HG03442 (cell line): ENCODE data around the gene NPHP4.

Experiments
- ATAC-seq: cut with Tn5 transposase; IDR thresholded peaks from one replicate; pipeline ENCODE4 v1.9.1; 2021; ENCODE audit warnings: mild to moderate bottlenecking, moderate library complexity; ENCODE audit not compliant: unreplicated experiment

NPHP4 gene

DNA sequence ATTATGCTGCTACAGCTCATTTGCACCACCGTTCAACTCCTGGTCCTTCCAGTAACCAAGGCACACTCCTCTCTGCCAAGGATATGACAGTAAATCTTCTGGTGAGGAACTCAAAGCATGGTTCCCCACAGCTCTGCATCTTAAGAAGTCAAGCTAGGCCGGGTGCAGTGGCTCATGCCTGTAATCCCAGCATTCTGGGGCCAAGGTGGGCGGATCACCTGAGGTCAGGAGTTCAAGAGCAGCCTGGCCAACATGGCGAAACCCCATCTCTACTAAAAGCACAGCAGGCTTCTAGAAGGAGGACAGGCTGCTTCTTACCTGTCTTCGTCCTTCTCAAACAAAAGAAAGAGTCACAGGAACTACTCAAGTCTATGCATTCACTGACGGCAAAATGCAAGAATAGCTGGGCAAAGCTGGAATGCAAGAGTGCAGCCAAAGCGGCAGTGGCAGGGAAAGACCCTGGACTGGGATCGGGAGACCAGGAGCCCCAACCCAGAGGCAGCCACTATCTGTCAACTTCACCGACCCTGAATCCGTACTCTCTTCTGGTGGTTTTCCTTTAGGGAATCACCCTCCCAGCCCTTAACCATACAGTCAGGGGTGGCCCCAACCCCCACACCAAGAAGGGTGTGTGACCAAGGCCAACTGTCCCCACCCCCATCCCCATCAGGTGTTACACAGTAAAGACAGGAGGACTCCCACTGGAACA, 75.5 kb downstream of the NPHP4 start:
- ATAC-seq = no peak

DNA sequence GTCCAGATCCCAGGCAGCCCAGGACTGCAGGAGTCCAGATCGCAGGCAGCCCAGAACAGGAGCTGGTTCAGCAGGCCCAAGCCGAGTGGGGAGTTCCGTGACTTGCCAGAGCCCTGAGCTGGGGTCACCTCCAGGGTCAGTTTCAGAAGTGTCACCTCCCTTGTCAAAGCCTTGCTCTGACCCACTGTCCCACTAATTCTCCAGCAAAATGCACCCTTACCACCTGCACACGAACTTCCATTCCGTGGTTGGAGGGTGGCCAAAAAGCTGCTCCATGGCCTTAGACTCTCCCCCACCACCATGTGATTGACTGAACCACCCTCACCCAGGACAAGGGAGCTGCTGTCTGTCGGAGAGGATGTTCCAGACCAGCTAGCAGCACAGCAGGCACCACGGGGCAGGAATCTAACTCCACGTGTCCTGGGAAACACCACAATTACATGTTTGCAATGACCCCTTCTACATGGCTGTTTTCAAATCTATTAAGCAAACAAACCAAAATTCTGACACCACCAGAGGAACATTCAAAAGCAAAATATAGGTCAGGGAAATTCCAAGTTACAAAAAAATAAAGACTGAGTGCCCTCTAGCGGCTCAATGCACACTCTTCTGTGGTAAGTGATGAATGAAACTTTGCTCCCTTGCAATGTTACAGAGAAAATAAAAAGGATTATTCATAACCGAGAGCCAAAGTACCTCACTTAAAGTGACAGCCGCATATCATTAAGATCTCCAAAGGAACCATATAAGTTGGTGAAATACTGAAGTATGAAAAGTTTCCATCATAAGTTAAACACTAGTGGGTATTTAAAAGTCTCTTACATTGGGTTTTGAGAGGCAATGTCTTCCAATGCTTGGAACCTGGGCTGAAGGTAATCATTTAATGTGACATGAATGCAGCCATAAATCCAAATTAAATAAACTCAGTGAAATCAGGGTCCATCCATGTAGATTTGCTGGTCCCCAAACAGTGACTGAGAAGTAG, 76.3 kb downstream of the NPHP4 start:
- no peak for ATAC-seq

DNA sequence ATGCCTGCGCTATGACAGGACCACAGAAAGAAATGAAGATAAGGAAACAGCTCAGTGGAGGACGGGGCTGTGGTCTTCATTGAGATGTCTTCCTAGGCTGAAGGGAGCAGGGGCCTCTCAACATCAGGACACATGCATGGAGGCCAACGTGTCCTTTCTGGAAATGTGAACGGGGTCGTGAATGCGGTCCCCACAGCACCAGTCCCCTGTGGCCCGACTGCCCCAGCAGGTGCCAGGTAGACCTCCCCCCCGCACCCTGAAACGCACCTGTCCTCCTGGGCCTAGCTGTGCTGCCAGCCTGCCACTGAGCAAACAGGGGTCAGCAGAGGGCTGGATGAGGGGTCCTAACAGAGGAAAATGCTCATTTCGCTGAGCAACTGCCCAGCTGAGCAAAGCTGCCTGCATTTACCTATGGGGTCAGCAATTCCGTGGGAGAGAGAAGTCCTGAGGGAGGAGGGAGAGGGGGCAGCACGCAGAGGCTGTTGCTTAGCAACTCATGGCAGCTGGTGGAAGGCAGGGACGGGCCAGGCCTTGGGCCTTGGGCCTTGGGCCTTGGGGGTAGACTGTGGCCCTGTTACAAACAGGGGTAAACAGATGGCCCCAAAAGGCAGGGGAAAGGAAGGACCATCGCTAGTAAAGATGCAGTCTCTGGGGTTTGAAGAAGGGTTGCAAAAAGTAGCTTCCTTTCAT, 77.4 kb downstream of the NPHP4 start:
- no peak for ATAC-seq

DNA sequence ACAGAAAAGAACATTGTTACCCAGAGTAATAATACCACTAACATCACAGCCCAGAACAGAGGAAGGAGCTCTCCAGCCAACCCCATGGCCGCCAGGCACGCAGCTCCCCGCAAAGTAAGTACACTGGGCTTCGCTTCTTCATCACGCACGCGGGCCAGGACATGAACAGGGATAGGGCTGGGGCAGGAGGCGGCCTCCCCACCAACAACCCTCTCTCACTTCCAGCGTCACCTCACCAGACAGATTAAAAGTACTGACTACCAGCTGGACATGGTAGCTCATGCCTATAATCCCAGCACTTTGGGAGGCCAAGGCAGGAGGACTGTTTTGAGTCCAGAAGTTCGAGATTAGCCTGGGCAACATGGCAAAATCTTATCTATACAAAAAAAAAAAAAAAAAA, 78.3 kb downstream of the NPHP4 start:
- no peak for ATAC-seq

DNA sequence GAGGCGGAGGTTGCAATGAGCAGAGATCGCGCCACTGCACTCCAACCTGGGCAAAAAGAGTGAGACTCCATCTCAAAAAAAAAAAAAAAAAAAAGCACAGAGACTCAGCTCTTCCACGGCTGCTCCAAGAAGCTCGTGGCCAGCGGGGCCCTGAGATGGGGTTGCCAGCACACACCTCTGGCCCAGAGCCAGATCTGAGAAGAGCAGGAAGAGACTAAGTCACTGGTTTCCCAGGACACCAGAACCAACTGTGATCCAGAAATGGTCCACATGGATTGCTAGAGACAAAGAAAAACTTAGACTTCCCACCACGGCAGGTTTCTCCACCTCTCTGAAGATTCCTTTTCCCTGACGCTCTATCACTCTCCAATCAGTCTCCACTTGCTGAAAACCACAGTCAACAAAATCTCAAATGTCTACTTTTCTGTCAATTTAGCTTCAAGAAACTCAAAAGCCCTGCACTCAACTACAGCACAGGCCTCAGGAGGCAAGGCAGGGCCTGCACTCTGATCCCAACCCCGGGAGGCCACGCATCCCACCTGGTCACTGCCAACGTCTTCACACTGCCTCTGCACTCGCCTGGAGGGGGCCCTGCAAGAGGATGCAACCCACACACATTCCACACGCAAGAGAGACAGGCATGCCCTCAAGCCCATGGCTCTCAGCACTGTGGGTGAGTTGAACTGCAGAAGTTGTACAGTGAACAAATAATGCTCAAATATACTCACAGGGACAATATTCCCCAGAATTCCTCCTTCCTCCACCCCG, 79.0 kb downstream of the NPHP4 start:
- no peak for ATAC-seq

DNA sequence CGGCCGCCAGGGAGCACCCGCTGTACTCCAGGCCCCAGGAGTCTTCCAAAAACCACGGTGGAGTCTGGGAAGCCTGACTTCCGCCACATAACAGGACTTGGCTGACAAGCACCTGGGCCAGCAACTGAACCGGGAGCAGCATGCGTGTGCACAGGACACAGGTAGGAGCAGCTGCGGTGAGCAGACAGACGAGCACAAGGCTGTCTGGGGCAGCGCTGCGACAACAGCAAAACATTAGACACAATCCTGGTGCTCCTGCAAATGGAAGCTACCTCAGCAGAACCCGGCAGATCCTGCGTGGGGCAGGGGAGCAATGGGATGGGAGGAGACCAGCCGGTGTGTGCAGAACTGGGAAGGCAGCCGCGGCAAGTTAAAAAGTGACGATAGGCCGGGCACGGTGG, 80.4 kb downstream of the NPHP4 start:
- no peak for ATAC-seq

DNA sequence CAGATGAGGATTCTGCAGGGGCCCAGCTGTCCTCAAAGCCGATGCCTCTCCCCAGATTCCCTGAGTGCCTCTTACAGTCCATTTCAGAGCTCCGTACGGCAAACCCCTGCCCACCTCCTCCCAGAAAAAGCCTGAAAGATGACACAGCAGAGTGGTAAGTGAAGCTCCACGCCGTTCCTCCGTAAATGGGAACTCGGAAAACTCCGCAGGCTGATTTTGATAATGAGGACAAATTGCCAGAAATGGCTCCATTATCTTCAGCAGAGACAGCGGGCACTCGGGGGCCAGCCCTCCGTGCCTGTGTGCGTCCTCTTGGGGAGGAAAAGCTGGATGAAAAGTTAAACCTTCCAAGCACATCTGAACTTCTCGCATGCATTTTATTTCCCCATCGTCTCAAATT, 81.1 kb downstream of the NPHP4 start:
- ATAC-seq = no peak

DNA sequence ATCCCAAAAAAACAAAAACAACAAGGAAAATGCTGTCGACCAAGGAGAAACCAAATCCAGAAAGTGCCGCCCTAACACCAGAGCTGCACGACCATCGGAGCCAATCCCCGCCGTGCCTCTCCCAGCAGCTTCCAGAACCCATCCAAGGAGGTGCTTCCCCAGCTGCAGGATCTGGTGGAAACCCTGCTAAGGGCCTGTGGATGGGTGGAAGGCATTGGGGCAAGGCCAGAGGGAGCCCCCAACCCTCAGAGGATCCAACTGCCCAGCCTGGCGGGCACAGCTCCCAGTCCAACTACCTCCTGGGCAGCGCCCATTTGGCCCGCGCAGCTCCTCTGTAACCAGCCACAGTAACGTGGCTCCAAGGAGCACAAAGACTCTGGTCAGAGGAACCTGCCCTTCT, 81.6 kb downstream of the NPHP4 start:
- ATAC-seq = no peak

DNA sequence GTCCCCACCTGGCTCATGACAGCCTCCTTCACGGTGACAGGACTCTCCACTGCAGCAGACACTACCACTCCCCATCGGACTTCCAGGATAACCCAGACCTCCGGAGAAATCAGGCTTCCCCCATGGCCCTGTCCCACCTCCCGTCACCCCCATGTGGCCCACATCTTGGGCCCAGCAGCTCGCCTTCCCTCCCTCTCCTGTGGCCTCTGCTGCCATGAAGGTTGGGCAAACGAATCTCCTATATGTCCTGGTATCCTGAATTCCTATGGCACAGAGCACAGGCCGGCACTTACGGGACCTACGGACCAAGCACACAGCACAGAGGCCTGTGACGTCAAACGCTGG, 82.0 kb downstream of the NPHP4 start:
- no peak for ATAC-seq

DNA sequence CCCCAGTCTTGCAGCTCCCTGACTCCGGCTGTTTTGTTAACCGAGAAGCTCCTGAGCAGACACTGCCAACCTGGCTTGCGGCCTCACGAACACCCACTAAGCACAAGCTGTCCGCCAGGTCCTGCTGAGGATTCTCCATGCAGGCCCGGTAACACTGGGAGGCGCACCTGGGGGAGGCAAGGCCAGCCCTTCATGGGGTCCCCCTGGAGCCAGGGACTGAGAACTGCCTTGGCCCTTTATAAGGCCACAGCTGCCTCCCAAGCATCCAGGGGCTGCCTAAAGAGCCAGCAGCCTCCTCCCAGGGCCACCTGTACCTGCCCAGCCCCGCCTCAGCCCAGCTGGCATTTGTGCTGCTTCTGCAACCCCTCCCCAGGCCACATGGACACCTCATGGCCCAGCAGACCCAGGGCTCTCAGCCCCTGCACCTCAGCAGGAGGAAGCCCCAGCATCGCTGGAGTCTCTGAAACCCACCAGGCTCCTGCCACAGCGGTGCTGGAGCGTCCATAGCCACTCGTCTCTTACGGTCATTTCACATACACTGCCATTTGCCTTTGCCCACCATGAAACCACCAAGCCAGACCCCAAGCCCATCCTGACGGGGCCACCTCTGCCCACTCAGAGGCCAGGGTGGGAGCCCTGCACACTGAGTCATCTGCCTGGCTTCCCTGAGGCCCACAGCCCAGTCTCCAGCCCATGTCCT, 82.5 kb downstream of the NPHP4 start:
- no peak for ATAC-seq

DNA sequence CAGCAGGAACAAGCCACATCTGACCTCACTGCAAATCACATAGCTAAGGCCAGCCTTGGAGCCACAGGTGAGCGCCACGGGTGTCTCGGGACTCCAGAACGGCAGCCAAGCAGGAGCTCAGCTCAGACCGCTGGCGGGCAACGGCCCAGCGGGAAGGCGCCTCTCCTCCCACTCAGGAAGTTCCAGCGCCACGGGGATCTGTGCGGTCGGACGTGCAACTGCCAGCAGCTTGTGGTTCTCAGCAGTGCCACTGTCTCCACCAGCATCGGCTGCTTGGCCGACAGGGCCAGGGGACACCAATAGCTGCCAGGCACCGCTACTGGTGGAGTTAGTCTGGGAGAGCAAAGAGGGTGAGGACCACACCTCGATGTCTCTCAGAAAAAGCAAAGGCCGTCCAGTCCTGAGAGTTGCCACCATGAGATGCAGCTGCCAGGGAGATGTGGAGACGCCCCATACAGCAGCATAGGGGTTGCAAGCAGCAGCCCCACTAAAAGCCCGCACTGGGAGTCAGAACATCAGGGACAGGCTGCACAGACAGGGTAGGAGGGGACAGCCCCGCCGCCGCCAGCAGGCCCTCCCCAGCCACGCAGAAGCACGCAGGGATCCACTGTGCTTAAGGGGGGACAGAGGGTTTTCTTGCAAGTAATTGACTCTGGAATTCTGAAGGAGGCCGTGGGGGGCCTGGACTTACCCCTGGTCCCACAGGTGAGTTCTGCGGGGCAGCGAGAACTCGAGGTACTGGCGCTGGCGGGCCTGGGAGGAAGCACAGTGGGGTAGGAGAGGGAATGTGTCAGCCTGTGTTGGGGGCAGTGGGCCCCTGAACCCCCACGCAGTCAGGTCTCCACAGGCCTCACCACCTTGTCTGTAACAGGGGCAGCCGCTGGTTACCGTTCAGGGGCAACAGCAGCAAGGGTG, 83.5 kb downstream of the NPHP4 start:
- no peak for ATAC-seq

DNA sequence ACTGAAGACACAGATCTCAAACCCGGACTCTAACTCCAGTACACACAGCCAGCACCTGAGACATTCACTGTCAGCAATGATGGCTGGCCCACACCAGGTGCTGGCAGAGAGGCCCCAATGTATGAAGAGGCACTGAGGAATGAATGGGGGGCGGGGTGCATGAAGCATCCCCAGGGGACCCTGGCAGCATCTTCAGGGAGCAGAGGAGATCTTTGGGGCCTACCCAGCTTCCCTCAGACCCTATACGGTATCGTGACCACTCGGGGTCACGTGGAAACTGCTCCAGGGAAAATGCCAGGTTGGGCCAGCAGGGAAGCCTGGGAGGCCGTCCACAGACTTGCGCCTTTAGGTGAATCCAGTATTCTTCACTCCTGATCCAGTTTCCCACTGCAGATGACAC, 84.3 kb downstream of the NPHP4 start:
- ATAC-seq = no peak

DNA sequence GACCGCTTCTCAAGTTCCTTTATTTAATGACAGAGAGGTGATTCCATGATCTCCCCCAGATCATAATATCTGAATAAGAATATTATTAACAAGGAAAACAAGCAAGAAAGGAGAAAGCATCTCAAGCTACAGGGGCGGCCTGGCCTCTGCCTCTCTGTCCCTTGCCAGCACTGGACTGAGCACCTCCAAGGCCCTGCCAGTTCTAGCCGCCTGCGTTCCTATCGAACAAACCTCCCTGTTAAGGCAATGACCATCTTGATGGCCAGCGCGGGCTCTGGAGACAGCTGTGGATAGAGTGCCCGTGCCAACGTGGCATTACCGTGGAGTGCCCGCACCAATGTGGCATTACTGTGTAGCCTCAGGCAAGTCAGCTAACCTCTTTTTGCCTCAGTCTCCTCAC, 84.8 kb downstream of the NPHP4 start:
- no peak for ATAC-seq

DNA sequence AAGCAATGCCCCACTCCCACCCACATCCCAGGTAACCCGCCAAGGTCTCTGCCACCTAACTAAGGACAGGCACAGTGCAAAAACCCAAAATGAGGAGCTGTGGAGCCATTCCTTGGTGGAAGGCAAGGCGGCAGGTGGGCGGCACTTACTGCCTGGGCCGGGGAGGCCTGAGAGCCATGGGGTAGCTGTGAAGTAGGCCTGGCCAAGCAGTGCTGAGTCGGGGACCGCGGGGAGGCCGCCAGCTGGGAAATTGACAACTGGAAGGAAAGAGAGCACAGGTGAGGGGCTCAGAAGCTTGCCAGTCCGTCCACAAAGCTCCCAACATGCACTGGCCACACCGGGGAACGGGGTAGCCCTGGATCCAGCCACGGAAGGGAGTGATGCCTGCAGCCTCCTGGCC, 85.3 kb downstream of the NPHP4 start:
- ATAC-seq = no peak

DNA sequence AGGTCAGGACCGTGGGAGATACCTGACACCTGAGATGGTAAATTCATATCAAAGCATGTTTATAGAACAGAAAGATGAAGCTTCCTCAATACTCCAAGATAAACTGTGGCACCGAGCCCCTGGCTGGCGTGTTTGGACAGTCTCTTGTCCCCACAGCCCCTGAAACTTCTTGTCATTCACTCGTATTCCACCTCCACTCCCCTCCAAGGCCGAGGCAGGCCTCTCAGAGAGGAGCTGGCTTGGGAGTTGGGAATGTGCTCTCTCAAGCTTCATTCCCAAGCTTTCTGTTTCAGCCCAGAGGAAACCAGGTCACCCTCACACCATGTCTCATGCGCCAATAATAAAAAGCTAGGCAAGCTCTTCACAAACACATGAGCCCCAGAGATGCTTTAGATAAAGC, 86.1 kb downstream of the NPHP4 start:
- ATAC-seq = no peak

DNA sequence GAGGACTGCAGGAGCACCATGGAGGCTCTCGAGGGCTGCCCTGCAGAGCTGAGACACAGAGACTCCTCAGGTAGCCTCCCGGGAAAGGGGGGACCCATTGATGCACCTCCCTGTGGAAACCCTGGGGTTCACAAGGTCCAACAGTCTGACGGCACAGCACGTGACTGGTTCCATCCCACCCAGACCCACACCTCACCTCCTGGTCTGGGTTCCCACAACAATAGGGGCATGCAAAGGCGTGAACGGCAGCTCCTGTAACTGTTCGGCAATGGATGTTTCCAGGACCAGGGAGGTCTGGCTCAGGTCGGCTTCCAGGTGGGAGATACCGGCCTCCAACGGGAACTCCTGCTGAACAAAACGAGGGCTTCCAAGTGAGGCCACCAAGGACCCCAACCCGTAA, 86.8 kb downstream of the NPHP4 start:
- ATAC-seq = no peak

DNA sequence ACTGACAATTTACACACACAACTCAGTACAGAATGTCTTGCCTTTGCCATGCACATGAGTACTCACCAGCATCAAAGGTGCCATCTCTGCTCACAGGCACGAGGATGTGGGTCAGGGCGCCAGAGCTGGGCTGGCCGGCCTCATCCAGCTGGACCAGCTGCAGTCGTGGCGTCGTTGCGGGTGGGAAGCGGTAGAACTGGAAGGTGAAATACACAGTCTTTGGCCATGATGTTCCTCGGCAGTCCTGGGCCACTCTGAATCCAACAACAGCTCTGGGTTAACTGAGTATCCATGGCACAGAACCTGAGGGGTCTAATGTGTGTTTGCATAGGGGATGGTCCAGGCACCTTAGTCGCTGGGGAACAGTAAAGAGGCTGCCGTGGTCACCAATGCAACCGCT, 87.7 kb downstream of the NPHP4 start:
- ATAC-seq = no peak

DNA sequence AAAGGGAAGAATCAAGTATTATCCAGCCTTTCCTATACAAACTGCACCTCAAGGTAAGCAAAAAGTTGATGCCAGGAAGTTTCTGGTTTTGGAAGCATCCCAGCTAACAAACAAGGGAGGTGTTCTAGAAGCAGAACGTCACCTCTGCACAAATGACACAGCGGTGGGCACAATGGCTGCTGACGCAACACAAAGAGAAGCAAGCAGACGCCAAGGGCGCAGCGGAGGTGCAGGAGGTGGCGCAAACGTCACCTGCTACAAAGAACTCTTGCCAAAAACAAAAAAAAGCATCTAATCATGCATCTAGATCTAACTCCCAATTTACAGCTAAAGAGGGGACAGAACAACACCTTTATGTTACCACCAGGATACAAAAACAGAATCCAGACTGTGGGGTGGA, 88.5 kb downstream of the NPHP4 start:
- ATAC-seq = no peak

DNA sequence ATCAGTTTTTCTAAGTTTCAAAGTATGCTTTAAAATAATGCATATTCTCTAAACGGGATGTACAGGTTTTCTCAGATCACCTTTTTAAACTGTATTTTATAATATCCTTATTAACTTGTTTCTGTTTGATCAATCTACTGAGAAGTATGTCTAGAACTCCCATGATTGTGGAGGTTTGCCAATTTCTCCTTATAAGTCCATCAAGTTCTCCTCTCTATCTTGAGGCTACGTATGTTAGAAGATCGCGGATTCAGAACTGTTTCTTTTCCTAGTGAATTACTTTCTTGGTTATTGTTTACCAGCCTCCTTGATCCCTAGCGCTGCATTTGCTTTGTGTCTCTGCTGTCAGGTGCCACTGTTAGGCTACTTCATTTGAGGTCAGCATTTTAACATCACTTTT, 89.2 kb downstream of the NPHP4 start:
- no peak for ATAC-seq
